ENCODE measurements around the gene SLC25A29. TPM values are rescaled to one million over a fixed set of nuclear protein-coding genes. Genes with fewer than 3 reads are reported as not detected.

The SLC25A29 gene
- total RNA-seq, 1 donor from 2014 or later = 123 TPM

GRCh38 chr14:100261621-100262020, 44.6 kb downstream of the SLC25A29 start:
- DNase-seq (ENCODE audit: low read depth, low spot score) = no peak
- Mint-ChIP-seq H3K9me3 (peaks cover 4% of the 10 kb centered on the region), H3K36me3 (ENCODE audit: low read depth) (peaks cover 16% of the 10 kb centered on the region), H3K4me3 (no peak overlapping the region), H3K4me1 (peaks cover 44% of the 10 kb centered on the region), H3K27ac (ENCODE audit: unreplicated experiment) (peak overlapping the region; percentile 69), H3K27me3 (ENCODE audit: low read depth) (no peaks in the 10 kb centered on the region)
- no peak for TF ChIP-seq CTCF (conservative IDR thresholded peaks at IDR 0.05)

- Mint-ChIP-seq H3K27ac (ENCODE audit: unreplicated experiment) (no peak overlapping the region), H3K4me1 (peaks cover 27% of the 10 kb centered on the region), H3K9me3 (peaks cover 4% of the 10 kb centered on the region), H3K36me3 (ENCODE audit: low read depth) (peaks cover 9% of the 10 kb centered on the region), H3K4me3 (no peak overlapping the region), H3K27me3 (ENCODE audit: low read depth) (no peaks in the 10 kb centered on the region)
- DNase-seq (ENCODE audit: low read depth, low spot score) = no peak
- no peak for TF ChIP-seq CTCF (conservative IDR thresholded peaks at IDR 0.05)
Observed at GRCh38 chr14:100256339-100256895, 49.8 kb downstream of the SLC25A29 start.

GRCh38 chr14:100252684-100253083, 53.6 kb downstream of the SLC25A29 start:
- DNase-seq (ENCODE audit: low read depth, low spot score) = no peak
- Mint-ChIP-seq H3K27ac (ENCODE audit: unreplicated experiment) (no peak overlapping the region), H3K4me3 (no peak overlapping the region), H3K36me3 (ENCODE audit: low read depth) (peaks cover 4% of the 10 kb centered on the region), H3K4me1 (peaks cover 24% of the 10 kb centered on the region), H3K9me3 (no peaks in the 10 kb centered on the region), H3K27me3 (ENCODE audit: low read depth) (no peaks in the 10 kb centered on the region)
- TF ChIP-seq CTCF (conservative IDR thresholded peaks at IDR 0.05) = no peak

- no peak for DNase-seq (ENCODE audit: low read depth, low spot score)
- H3K27ac Mint-ChIP-seq (ENCODE audit: unreplicated experiment) = no peak overlapping the region
- no peaks in the 10 kb centered on the region for H3K9me3 Mint-ChIP-seq
- H3K4me3 Mint-ChIP-seq = no peak overlapping the region
- H3K27me3 Mint-ChIP-seq (ENCODE audit: low read depth) = no peaks in the 10 kb centered on the region
- H3K36me3 Mint-ChIP-seq (ENCODE audit: low read depth) = peaks cover 4% of the 10 kb centered on the region
- TF ChIP-seq CTCF (conservative IDR thresholded peaks at IDR 0.05) = no peak
- H3K4me1 Mint-ChIP-seq = peaks cover 33% of the 10 kb centered on the region
Observed at GRCh38 chr14:100250732-100251465, 55.3 kb downstream of the SLC25A29 start.

GRCh38 chr14:100246809-100247428, 59.3 kb downstream of the SLC25A29 start:
- TF ChIP-seq CTCF (conservative IDR thresholded peaks at IDR 0.05) = peak; percentile 68
- no peak overlapping the region for H3K27ac Mint-ChIP-seq (ENCODE audit: unreplicated experiment)
- H3K4me3 Mint-ChIP-seq = peak overlapping the region; percentile 74

More at GRCh38 chr14:100246809-100247428, 59.3 kb downstream of the SLC25A29 start:
- Mint-ChIP-seq H3K4me1 (peaks cover 45% of the 10 kb centered on the region), H3K27me3 (ENCODE audit: low read depth) (no peaks in the 10 kb centered on the region), H3K36me3 (ENCODE audit: low read depth) (peaks cover 11% of the 10 kb centered on the region), H3K9me3 (no peaks in the 10 kb centered on the region)
- DNase-seq (ENCODE audit: low read depth, low spot score) = no peak
